SK-N-SH treated with all-trans-retinoic acid at 6 μM for 48 hours (cell line): ENCODE data around the gene SUGT1.

Experiments used
- ATAC-seq: fragments of 200-7000 bp; cut with Tn5 transposase; 3 replicates; pipeline ENCODE4 v1.9.1; 2020; ENCODE audit warnings: mild to moderate bottlenecking, moderate library complexity
- ARNTL ChIP-seq: fragments of 450-650 bp; formaldehyde crosslinking; IDR thresholded peaks from 2 replicates; pipeline ENCODE4 v1.5.0; 2020; ENCODE audit warnings: low read depth, mild to moderate bottlenecking, moderate library complexity, borderline replicate concordance
- CREB5 ChIP-seq: fragments of 250-450 bp; sonication (Bioruptor Pico); IDR thresholded peaks from 2 replicates; pipeline ENCODE4 v1.5.1; 2020; ENCODE audit warnings: low read depth, mild to moderate bottlenecking, moderate library complexity
- CSDC2 ChIP-seq: fragments of 250-450 bp; sonication (Bioruptor Pico); IDR thresholded peaks from 2 replicates; pipeline ENCODE4 v1.5.0; 2020; ENCODE audit warnings: mild to moderate bottlenecking, moderate library complexity
- CSRNP3 ChIP-seq: fragments of 250-450 bp; sonication (Bioruptor Pico); IDR thresholded peaks from 2 replicates; pipeline ENCODE4 v1.5.1; 2021; ENCODE audit warnings: mild to moderate bottlenecking, moderate library complexity
- ESRRG ChIP-seq: fragments of 250-450 bp; sonication (Bioruptor Pico); IDR thresholded peaks from 2 replicates; pipeline ENCODE4 v1.6.1; 2021; ENCODE audit warnings: mild to moderate bottlenecking
- GLIS3 ChIP-seq: fragments of 250-450 bp; sonication (Bioruptor Pico); IDR thresholded peaks from 2 replicates; pipeline ENCODE4 v1.5.0; 2020; ENCODE audit warnings: mild to moderate bottlenecking, moderate library complexity
- ISL1 ChIP-seq: fragments of 250-450 bp; sonication (Bioruptor Pico); IDR thresholded peaks from 2 replicates; pipeline ENCODE4 v2.1.2; 2022; ENCODE audit warnings: mild to moderate bottlenecking, moderate library complexity
- OSR1 ChIP-seq: fragments of 250-450 bp; sonication (Bioruptor Pico); IDR thresholded peaks from 2 replicates; pipeline ENCODE4 v1.8.0; 2022; ENCODE audit warnings: moderate library complexity, mild to moderate bottlenecking, inconsistent platforms
- PATZ1 ChIP-seq: fragments of 250-450 bp; sonication (Bioruptor Pico); IDR thresholded peaks from 2 replicates; pipeline ENCODE4 v1.8.0; 2020; ENCODE audit warnings: mild to moderate bottlenecking, moderate library complexity, borderline replicate concordance
- POU6F1 ChIP-seq: fragments of 250-450 bp; sonication (Bioruptor Pico); IDR thresholded peaks from 2 replicates; pipeline ENCODE4 v1.8.0; 2021; ENCODE audit warnings: low read depth, mild to moderate bottlenecking, moderate library complexity, borderline replicate concordance
- PPARA ChIP-seq: fragments of 250-450 bp; sonication (Bioruptor Pico); IDR thresholded peaks from 2 replicates; pipeline ENCODE4 v1.5.0; 2020; ENCODE audit warnings: mild to moderate bottlenecking, borderline replicate concordance
- RARB ChIP-seq: fragments of 250-450 bp; sonication (Bioruptor Pico); IDR thresholded peaks from 2 replicates; pipeline ENCODE4 v1.8.0; 2021; ENCODE audit warnings: mild to moderate bottlenecking, moderate library complexity
- SNAI2 ChIP-seq: fragments of 250-450 bp; sonication (Bioruptor Pico); IDR thresholded peaks from 2 replicates; pipeline ENCODE4 v1.5.0; 2020; ENCODE audit warnings: mild to moderate bottlenecking, moderate library complexity
- TCF4 ChIP-seq: fragments of 250-450 bp; sonication (Bioruptor Pico); IDR thresholded peaks from 2 replicates; pipeline ENCODE4 v1.8.0; 2021; ENCODE audit warnings: mild to moderate bottlenecking, moderate library complexity, borderline replicate concordance
- TSHZ2 ChIP-seq: fragments of 250-450 bp; sonication (Bioruptor Pico); IDR thresholded peaks from 2 replicates; pipeline ENCODE4 v1.5.0; 2020; ENCODE audit warnings: mild to moderate bottlenecking, moderate library complexity
- ZC3H10 ChIP-seq: fragments of 250-450 bp; sonication (Bioruptor Pico); IDR thresholded peaks from 2 replicates; pipeline ENCODE4 v1.5.1; 2021; ENCODE audit warnings: mild to moderate bottlenecking, moderate library complexity
- ZFP3 ChIP-seq: fragments of 250-450 bp; sonication (Bioruptor Pico); IDR thresholded peaks from 2 replicates; pipeline ENCODE4 v1.5.0; 2020; ENCODE audit warnings: mild to moderate bottlenecking, moderate library complexity
- ZFP30 ChIP-seq: fragments of 450-650 bp; formaldehyde crosslinking; IDR thresholded peaks from 2 replicates; pipeline ENCODE4 v1.5.0; 2022; ENCODE audit warnings: mild to moderate bottlenecking, moderate library complexity
- ZNF565 ChIP-seq: fragments of 450-650 bp; formaldehyde crosslinking; conservative IDR thresholded peaks from 2 replicates; pipeline ENCODE4 v1.5.0; 2020; ENCODE audit warnings: low read depth, mild to moderate bottlenecking, moderate library complexity
- ZNF70 ChIP-seq: fragments of 450-650 bp; formaldehyde crosslinking; IDR thresholded peaks from 2 replicates; pipeline ENCODE4 v1.5.0; 2020; ENCODE audit warnings: mild to moderate bottlenecking, moderate library complexity
- ZNF8 ChIP-seq: fragments of 450-650 bp; formaldehyde crosslinking; IDR thresholded peaks from 2 replicates; pipeline ENCODE4 v1.5.0; 2020; ENCODE audit warnings: mild to moderate bottlenecking, moderate library complexity

SUGT1 gene

GRCh38 chr13:52644108-52644507 is 8.5 kb upstream of the SUGT1 start (continued):
- TF ChIP-seq CREB5 (CRISPR knock-in tag), result no peak

- no peak for TF ChIP-seq ZNF70
- no peak for TF ChIP-seq POU6F1 (CRISPR knock-in tag)
- no peak for TF ChIP-seq OSR1
- no peak for TF ChIP-seq ZNF8 (CRISPR knock-in tag)
- no peak for TF ChIP-seq CSRNP3 (CRISPR knock-in tag)
- TF ChIP-seq ZFP3 (CRISPR knock-in tag), result no peak
- no peak for TF ChIP-seq GLIS3 (CRISPR knock-in tag)
- TF ChIP-seq ARNTL (CRISPR knock-in tag), result no peak
- TF ChIP-seq SNAI2 (CRISPR knock-in tag), result no peak
- TF ChIP-seq ISL1, result no peak
- no peak for TF ChIP-seq ZC3H10
- TF ChIP-seq TCF4 (CRISPR knock-in tag), result no peak
- TF ChIP-seq TSHZ2, result no peak
- TF ChIP-seq PATZ1 (CRISPR knock-in tag), result no peak
- TF ChIP-seq, all 23 proteins: peak for 0
- no peak for ATAC-seq
Measured at GRCh38 chr13:52646967-52647366, 5.7 kb upstream of the SUGT1 start.

GRCh38 chr13:52650731-52651130 is 1.9 kb upstream of the SUGT1 start:
- ATAC-seq, result no peak
- TF ChIP-seq PATZ1 (CRISPR knock-in tag), result no peak
- TF ChIP-seq POU6F1 (CRISPR knock-in tag), result no peak
- TF ChIP-seq ZFP3 (CRISPR knock-in tag), result no peak
- TF ChIP-seq OSR1, result no peak
- no peak for TF ChIP-seq CSDC2 (CRISPR knock-in tag)
- TF ChIP-seq ZFP30 (CRISPR knock-in tag), result no peak
- TF ChIP-seq PPARA (CRISPR knock-in tag), result no peak
- TF ChIP-seq CSRNP3 (CRISPR knock-in tag), result no peak
- TF ChIP-seq ZNF565, result no peak
- TF ChIP-seq SNAI2 (CRISPR knock-in tag), result no peak
- no peak for TF ChIP-seq ESRRG (CRISPR knock-in tag)
- TF ChIP-seq ISL1, result no peak
- TF ChIP-seq RARB, result no peak
- no peak for TF ChIP-seq CREB5 (CRISPR knock-in tag)
